ENCODE data around the gene GGT5.
"Not testable (repeated sequence)": the region's sequence is repeated elsewhere in the genome, so short reads cannot be mapped to it uniquely, and the experiment has no call there.

GGT5 gene

GRCh38 chr22:24247011-24247507 lies 2.2 kb upstream of the GGT5 start:
- no peak overlapping the region for H3K4me3 ChIP-seq (ENCODE audit: low read depth, low read length)
- TF ChIP-seq, protein P1, sequence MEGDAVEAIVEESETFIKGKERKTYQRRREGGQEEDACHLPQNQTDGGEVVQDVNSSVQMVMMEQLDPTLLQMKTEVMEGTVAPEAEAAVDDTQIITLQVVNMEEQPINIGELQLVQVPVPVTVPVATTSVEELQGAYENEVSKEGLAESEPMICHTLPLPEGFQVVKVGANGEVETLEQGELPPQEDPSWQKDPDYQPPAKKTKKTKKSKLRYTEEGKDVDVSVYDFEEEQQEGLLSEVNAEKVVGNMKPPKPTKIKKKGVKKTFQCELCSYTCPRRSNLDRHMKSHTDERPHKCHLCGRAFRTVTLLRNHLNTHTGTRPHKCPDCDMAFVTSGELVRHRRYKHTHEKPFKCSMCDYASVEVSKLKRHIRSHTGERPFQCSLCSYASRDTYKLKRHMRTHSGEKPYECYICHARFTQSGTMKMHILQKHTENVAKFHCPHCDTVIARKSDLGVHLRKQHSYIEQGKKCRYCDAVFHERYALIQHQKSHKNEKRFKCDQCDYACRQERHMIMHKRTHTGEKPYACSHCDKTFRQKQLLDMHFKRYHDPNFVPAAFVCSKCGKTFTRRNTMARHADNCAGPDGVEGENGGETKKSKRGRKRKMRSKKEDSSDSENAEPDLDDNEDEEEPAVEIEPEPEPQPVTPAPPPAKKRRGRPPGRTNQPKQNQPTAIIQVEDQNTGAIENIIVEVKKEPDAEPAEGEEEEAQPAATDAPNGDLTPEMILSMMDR (IDR thresholded peaks at IDR 0.05; ENCODE audit: low read depth, low read length, missing control alignments): no peak
- no peak for DNase-seq (ENCODE audit: low read depth)

DNA sequence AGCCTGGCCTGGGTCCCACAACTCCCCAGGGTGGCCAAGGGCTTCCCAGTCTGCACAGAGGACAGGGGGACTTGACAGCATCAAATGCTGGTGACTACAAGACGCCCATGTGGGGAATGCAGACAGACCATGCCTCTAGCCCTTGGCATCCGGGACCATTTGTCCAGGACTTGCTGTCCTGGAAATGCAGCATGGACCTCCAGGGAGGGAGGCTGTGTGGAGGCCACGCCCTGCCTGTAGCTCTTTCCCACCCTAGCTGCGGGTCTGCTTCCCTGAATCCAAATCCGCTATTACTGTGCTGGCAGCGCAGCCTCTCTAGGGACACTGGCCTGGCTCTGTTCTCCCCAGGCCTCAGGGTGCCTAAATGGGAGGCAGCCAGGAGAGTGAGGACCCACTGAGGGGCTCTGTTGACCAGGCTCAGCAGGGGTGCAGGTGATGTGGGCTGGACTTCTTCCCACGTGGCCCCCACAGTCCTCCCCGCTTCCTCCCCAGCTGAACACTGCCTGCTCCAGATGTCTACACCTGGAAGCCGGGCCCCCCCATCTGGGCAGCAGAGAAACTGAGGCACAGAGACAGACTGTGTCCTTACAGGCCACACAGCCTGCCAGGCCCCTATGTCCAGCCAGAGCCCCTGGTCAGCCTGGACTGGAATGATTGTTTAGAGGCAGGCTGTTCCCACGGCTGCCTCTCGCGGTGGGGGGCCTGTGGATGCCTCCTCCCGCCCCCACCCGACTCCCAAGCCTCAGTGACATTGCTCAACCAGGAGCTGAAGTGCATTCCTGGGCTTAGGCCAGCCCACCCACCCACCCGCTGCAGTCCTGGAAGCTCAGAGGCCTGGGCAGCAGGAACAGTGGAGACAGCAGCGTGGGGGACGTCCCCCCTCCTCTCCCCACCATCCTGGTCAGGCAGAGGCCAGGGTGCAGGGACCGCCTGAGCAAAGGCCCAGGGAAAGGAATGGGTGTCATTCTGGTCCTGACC lies 991 bp upstream of the GGT5 start:
- not testable (repeated sequence) for H3K4me3 ChIP-seq (ENCODE audit: low read depth, low read length); DNase-seq (ENCODE audit: low read depth)

DNA sequence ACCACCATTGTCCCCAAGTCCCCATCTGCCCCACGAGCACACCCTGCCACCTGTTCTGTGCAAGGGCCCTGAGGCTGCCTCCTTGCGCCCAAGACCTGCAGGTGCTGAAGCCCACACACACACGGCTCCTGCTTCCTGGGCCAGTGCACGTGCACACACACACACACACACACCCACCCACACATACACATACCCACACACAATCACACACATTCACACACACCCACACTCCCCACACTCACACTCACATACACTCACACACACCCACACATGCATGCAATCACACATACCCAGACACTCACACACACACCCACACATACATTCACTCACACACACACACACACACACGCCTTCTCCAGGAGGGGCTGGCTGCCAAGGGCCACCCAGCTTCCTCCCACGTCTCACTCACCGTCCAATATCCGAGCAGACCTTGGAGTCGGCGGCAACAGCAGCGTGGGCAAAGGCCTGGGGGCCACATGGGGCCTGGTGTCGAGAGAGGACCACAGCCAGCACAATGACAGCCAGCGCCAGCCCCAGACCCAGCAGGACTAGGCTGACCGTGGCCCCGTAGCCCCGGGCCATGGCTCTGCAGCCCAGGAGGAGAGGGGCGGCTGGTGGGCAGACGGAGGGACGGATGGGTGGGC lies 616 bp downstream of the GGT5 start:
- DNase-seq (ENCODE audit: low read depth): no peak
- TF ChIP-seq, protein P1 (IDR thresholded peaks at IDR 0.05; ENCODE audit: low read depth, low read length, missing control alignments): no peak

DNA sequence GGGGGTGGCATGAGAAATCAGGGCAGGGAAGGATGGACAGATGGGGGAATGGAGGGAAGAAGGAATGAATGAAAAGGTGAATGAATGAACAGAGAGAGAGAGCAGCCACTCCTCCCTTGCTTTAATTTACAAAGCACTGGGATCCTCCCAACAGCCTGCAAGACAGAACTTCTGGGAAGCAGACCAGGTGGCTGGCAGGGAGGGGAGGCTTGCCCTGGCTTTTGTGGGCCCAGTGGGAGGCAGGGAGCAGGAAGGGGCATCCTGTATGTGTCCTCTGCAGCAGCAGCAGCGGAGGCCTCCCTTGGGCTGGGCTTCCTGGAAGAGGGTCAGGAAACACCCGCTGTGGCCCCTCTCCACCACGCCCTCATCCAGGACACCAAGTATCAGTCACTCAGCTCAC lies 1.5 kb downstream of the GGT5 start:
- H3K4me3 ChIP-seq (ENCODE audit: low read depth, low read length); DNase-seq (ENCODE audit: low read depth): not testable (repeated sequence)

More for the DNA sequence above, 616 bp downstream of the GGT5 start:
- H3K4me3 ChIP-seq (ENCODE audit: low read depth, low read length): no peak overlapping the region

GRCh38 chr22:24240985-24241692 lies 3.7 kb downstream of the GGT5 start:
- not testable (repeated sequence) for H3K4me3 ChIP-seq (ENCODE audit: low read depth, low read length); DNase-seq (ENCODE audit: low read depth)

- TF ChIP-seq, protein P1 (IDR thresholded peaks at IDR 0.05; ENCODE audit: low read depth, low read length, missing control alignments): no peak
- no peak overlapping the region for H3K4me3 ChIP-seq (ENCODE audit: low read depth, low read length)
- no peak for DNase-seq (ENCODE audit: low read depth)
Measured at GRCh38 chr22:24240381-24240780, 4.5 kb downstream of the GGT5 start.

DNA sequence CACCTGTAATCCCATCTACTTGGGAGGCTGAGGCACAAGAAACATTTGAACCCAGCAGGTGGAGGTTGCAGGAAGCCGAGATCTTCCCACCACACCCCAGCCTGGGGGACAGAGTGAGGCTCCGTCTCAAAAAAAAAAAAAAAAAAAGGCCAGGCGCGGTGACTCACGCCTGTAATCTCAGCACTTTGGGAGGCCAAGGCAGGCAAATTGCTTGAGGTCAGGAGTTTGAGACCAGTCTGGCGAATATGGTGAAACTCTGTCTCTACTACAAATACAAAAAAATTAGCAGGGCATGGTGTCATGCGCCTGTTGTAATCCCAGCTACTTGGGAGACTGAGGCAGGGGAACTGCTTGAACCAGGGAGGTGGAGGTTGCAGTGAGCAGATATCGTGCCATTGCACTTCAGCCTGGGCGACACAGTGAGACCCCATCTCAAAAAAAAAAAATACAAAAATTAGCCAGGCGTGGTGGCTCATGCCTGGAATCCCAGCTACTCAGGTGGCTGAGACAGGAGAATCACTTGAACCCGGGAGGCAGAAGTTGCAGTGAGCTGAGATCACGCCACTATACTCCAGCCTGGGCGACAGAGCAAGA lies 6.7 kb downstream of the GGT5 start:
- H3K4me3 ChIP-seq (ENCODE audit: low read depth, low read length); DNase-seq (ENCODE audit: low read depth): not testable (repeated sequence)

DNA sequence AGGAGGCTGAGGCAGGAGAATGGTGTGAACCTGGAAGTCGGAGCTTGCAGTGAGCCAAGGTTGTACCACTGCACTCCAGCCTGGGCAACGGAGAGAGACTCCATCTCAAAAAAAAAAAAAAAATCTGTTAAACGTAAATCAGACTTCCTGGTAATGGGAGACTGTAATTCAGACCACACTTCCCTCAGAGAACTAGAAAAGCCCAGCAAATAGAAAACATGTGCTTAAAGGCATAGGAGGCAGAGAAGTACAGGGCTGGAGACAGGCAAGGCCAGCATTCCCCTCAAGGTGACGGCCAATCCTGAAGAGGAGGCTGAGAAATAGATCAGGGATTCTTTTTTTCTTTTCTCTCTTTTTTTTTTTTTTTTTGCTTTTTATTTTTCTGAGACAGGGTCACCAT lies 8.2 kb downstream of the GGT5 start:
- DNase-seq (ENCODE audit: low read depth): no peak
- TF ChIP-seq, protein P1 (IDR thresholded peaks at IDR 0.05; ENCODE audit: low read depth, low read length, missing control alignments): no peak
- no peak overlapping the region for H3K4me3 ChIP-seq (ENCODE audit: low read depth, low read length)

All from GM12864 (cell line).